Fibroblast of lung (primary cell): ENCODE results near the gene EPB41L5.

Source experiments
- EZH2 ChIP-seq: IDR thresholded peaks from 2 replicates; pipeline ENCODE4 v1.5.1; 2012; ENCODE audit warnings: low read length, control low read depth, mild to moderate bottlenecking; ENCODE audit errors: missing control alignments
- TF ChIP-seq, protein P1 (sequence below), 2 donors: IDR thresholded peaks in 1 of 2; conservative IDR thresholded peaks in 1 of 2; 1 replicate in 1 of 2; 2 replicates in 1 of 2; pipeline ENCODE4 v1.5.1; 2011 to 2012; ENCODE audit warnings: low read length in 2 of 2, control low read depth in 1 of 2, inconsistent platforms in 1 of 2, low read depth in 1 of 2, mild to moderate bottlenecking in 1 of 2

DNA sequence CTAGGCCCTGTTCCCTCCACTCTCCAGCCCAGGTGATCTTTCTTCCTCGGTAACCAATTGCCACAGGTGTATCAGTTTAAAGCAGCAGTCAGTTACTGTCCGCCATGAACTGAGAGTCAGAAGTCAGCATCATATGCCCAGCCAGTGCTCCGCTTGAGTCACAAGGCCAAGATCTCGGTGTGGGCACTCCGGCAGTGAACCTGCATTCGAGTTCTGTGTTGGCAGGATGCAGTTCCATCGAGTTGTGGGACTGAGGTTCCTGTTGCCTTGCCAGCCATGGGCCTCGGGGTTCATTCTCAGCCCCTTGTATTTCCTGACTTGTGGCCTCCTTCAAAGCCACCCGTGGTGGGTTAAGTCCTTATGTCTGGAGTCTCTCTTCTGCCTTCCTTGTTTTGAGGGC lies 213.4 kb downstream of the EPB41L5 start:
- TF ChIP-seq EZH2: no peak
- TF ChIP-seq, protein P1, sequence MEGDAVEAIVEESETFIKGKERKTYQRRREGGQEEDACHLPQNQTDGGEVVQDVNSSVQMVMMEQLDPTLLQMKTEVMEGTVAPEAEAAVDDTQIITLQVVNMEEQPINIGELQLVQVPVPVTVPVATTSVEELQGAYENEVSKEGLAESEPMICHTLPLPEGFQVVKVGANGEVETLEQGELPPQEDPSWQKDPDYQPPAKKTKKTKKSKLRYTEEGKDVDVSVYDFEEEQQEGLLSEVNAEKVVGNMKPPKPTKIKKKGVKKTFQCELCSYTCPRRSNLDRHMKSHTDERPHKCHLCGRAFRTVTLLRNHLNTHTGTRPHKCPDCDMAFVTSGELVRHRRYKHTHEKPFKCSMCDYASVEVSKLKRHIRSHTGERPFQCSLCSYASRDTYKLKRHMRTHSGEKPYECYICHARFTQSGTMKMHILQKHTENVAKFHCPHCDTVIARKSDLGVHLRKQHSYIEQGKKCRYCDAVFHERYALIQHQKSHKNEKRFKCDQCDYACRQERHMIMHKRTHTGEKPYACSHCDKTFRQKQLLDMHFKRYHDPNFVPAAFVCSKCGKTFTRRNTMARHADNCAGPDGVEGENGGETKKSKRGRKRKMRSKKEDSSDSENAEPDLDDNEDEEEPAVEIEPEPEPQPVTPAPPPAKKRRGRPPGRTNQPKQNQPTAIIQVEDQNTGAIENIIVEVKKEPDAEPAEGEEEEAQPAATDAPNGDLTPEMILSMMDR (conservative IDR thresholded peaks at IDR 0.05 in 1 of 2, IDR thresholded peaks at IDR 0.05 in 1 of 2; ENCODE audit: low read depth in 1 of 2, low read length in 2 of 2): no peak
